GM10847 (cell line): Measurements from ENCODE around the gene RXRG.

Experiments used
- POLR2A ChIP-seq: IDR thresholded peaks from 2 replicates; pipeline ENCODE4 v1.6.1; 2011; ENCODE audit not compliant: insufficient read length; ENCODE audit errors: extremely low read depth

RXRG gene

GRCh38 chr1:165444897-165445370 lies at the start of gene RXRG:
Gene RXRG, minus strand, starts transcription at chr1:165445126. Its CDS starts 233 bp downstream, at chr1:165444893.
- TF ChIP-seq POLR2A = no peak

GRCh38 chr1:165492845-165493373 lies 48.0 kb upstream of the RXRG start:
- TF ChIP-seq POLR2A = no peak

- TF ChIP-seq POLR2A = no peak
These were observed 45.2 kb upstream of the RXRG start for GRCh38 chr1:165490175-165490574.

GRCh38 chr1:165487921-165488320 lies 43.0 kb upstream of the RXRG start:
- TF ChIP-seq POLR2A = no peak

GRCh38 chr1:165486663-165487062 lies 41.7 kb upstream of the RXRG start:
- TF ChIP-seq POLR2A = no peak

- no peak for TF ChIP-seq POLR2A
These were observed 40.8 kb upstream of the RXRG start for GRCh38 chr1:165485716-165486115.

- TF ChIP-seq POLR2A = no peak
These were observed 39.6 kb upstream of the RXRG start for GRCh38 chr1:165484532-165484931.

GRCh38 chr1:165483412-165483811 lies 38.5 kb upstream of the RXRG start:
- no peak for TF ChIP-seq POLR2A

GRCh38 chr1:165481820-165482532 lies 37.0 kb upstream of the RXRG start:
- no peak for TF ChIP-seq POLR2A

- TF ChIP-seq POLR2A = no peak
These were observed 31.9 kb upstream of the RXRG start for GRCh38 chr1:165476776-165477175.

- no peak for TF ChIP-seq POLR2A
These were observed 29.3 kb upstream of the RXRG start for GRCh38 chr1:165474196-165474595.

- TF ChIP-seq POLR2A = no peak
These were observed 28.2 kb upstream of the RXRG start for GRCh38 chr1:165473081-165473480.

- TF ChIP-seq POLR2A = no peak
These were observed 23.9 kb upstream of the RXRG start for GRCh38 chr1:165468726-165469249.

- no peak for TF ChIP-seq POLR2A
These were observed 23.3 kb upstream of the RXRG start for GRCh38 chr1:165468253-165468652.

- TF ChIP-seq POLR2A = no peak
These were observed 22.8 kb upstream of the RXRG start for GRCh38 chr1:165467706-165468105.

GRCh38 chr1:165463978-165464377 lies 19.1 kb upstream of the RXRG start:
- TF ChIP-seq POLR2A = no peak
